Measurements from ENCODE around the gene BRIX1.

- TF ChIP-seq EZH2phosphoT487 (IDR thresholded peaks at IDR 0.05; ENCODE audit: borderline replicate concordance, low read depth, low read length): no peak
- no peak for TF ChIP-seq CTCF (conservative IDR thresholded peaks at IDR 0.05; ENCODE audit: low read length)
These were observed 14.9 kb downstream of the BRIX1 start for GRCh38 chr5:34930462-34930844.
